SK-N-SH treated with all-trans-retinoic acid at 6 μM for 48 hours (cell line): ENCODE data around the gene GOLT1B.

Experiments used
- ARNTL ChIP-seq: fragments of 450-650 bp; formaldehyde crosslinking; IDR thresholded peaks from 2 replicates; pipeline ENCODE4 v1.5.0; 2020; ENCODE audit warnings: low read depth, mild to moderate bottlenecking, moderate library complexity, borderline replicate concordance
- BACH2 ChIP-seq: fragments of 250-450 bp; sonication (Bioruptor Pico); IDR thresholded peaks from 2 replicates; pipeline ENCODE4 v1.9.0; 2021; ENCODE audit warnings: mild to moderate bottlenecking, borderline replicate concordance
- ISL1 ChIP-seq: fragments of 250-450 bp; sonication (Bioruptor Pico); IDR thresholded peaks from 2 replicates; pipeline ENCODE4 v2.1.2; 2022; ENCODE audit warnings: mild to moderate bottlenecking, moderate library complexity
- PATZ1 ChIP-seq: fragments of 250-450 bp; sonication (Bioruptor Pico); IDR thresholded peaks from 2 replicates; pipeline ENCODE4 v1.8.0; 2020; ENCODE audit warnings: mild to moderate bottlenecking, moderate library complexity, borderline replicate concordance
- POU6F1 ChIP-seq: fragments of 250-450 bp; sonication (Bioruptor Pico); IDR thresholded peaks from 2 replicates; pipeline ENCODE4 v1.8.0; 2021; ENCODE audit warnings: low read depth, mild to moderate bottlenecking, moderate library complexity, borderline replicate concordance
- PPARA ChIP-seq: fragments of 250-450 bp; sonication (Bioruptor Pico); IDR thresholded peaks from 2 replicates; pipeline ENCODE4 v1.5.0; 2020; ENCODE audit warnings: mild to moderate bottlenecking, borderline replicate concordance
- RARB ChIP-seq: fragments of 250-450 bp; sonication (Bioruptor Pico); IDR thresholded peaks from 2 replicates; pipeline ENCODE4 v1.8.0; 2021; ENCODE audit warnings: mild to moderate bottlenecking, moderate library complexity
- TCF4 ChIP-seq: fragments of 250-450 bp; sonication (Bioruptor Pico); IDR thresholded peaks from 2 replicates; pipeline ENCODE4 v1.8.0; 2021; ENCODE audit warnings: mild to moderate bottlenecking, moderate library complexity, borderline replicate concordance
- TOX ChIP-seq: fragments of 250-450 bp; sonication (Bioruptor Pico); IDR thresholded peaks from 2 replicates; pipeline ENCODE4 v1.8.0; 2021; ENCODE audit warnings: mild to moderate bottlenecking, moderate library complexity, borderline replicate concordance
- ZFP3 ChIP-seq: fragments of 250-450 bp; sonication (Bioruptor Pico); IDR thresholded peaks from 2 replicates; pipeline ENCODE4 v1.5.0; 2020; ENCODE audit warnings: mild to moderate bottlenecking, moderate library complexity
- ZFP30 ChIP-seq: fragments of 450-650 bp; formaldehyde crosslinking; IDR thresholded peaks from 2 replicates; pipeline ENCODE4 v1.5.0; 2022; ENCODE audit warnings: mild to moderate bottlenecking, moderate library complexity
- ZNF8 ChIP-seq: fragments of 450-650 bp; formaldehyde crosslinking; IDR thresholded peaks from 2 replicates; pipeline ENCODE4 v1.5.0; 2020; ENCODE audit warnings: mild to moderate bottlenecking, moderate library complexity
- TF ChIP-seq, protein P1 (sequence below): fragments of 250-450 bp; sonication (Bioruptor Pico); IDR thresholded peaks from 2 replicates; pipeline ENCODE4 v1.5.1; 2020; ENCODE audit warnings: low read depth, mild to moderate bottlenecking, moderate library complexity

DNA sequence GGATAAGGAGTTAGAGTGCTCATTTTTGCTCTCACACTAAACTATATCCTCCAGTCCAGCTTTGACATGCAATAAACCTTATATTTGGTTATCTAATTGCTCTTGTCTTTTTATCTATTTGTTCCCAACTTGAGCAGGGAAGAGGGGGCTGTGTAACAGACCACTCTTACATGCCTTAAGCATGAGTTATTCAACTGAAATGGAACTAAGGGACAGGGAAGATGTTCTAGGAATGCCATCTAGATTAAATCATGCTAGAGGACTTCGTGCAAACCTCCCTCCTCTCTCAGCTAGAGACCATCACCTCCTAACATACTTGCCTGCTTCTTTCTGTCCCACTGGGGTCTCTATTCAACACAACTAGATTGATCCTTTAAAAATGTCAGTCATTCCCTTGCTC lies 45.1 kb downstream of the GOLT1B start:
- TF ChIP-seq PATZ1 (CRISPR knock-in tag) (no peak), POU6F1 (CRISPR knock-in tag) (no peak), TOX (CRISPR knock-in tag) (no peak), ZFP3 (no peak), RARB (no peak), ZNF8 (CRISPR knock-in tag) (no peak), ARNTL (CRISPR knock-in tag) (no peak), ISL1 (CRISPR knock-in tag) (no peak), PPARA (no peak), ZFP30 (CRISPR knock-in tag) (no peak), TCF4 (no peak), BACH2 (CRISPR knock-in tag) (no peak)
- TF ChIP-seq, protein P1, sequence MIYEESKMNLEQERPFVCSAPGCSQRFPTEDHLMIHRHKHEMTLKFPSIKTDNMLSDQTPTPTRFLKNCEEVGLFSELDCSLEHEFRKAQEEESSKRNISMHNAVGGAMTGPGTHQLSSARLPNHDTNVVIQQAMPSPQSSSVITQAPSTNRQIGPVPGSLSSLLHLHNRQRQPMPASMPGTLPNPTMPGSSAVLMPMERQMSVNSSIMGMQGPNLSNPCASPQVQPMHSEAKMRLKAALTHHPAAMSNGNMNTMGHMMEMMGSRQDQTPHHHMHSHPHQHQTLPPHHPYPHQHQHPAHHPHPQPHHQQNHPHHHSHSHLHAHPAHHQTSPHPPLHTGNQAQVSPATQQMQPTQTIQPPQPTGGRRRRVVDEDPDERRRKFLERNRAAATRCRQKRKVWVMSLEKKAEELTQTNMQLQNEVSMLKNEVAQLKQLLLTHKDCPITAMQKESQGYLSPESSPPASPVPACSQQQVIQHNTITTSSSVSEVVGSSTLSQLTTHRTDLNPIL (CRISPR knock-in tag): no peak
